ENCODE measurements around the gene NLK.

DNA sequence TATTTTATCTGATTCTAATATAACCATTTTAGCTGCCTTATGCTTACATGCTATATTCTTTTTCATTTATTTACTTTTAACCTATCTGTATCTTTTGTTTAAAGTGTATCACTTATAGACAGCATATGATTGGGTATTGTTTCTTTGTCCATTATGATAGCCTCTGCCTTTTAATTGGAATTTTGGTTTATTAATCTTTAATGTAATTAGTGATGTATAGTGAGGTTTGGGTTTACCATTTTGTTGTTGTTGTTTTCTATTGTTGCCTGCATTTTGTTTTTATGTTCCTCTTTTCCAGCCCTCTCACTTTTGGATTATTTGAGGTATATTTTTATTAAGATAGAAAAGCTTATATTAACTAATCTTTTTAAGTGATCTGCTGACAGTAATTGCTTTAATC is 59.4 kb downstream of the NLK start:
- TF ChIP-seq, protein P1, sequence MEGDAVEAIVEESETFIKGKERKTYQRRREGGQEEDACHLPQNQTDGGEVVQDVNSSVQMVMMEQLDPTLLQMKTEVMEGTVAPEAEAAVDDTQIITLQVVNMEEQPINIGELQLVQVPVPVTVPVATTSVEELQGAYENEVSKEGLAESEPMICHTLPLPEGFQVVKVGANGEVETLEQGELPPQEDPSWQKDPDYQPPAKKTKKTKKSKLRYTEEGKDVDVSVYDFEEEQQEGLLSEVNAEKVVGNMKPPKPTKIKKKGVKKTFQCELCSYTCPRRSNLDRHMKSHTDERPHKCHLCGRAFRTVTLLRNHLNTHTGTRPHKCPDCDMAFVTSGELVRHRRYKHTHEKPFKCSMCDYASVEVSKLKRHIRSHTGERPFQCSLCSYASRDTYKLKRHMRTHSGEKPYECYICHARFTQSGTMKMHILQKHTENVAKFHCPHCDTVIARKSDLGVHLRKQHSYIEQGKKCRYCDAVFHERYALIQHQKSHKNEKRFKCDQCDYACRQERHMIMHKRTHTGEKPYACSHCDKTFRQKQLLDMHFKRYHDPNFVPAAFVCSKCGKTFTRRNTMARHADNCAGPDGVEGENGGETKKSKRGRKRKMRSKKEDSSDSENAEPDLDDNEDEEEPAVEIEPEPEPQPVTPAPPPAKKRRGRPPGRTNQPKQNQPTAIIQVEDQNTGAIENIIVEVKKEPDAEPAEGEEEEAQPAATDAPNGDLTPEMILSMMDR (IDR thresholded peaks at IDR 0.05 in 2 of 3, conservative IDR thresholded peaks at IDR 0.05 in 1 of 3; ENCODE audit: borderline replicate concordance in 1 of 3, insufficient read depth in 1 of 3, low read depth in 2 of 3, low read length in 2 of 3): no peak
- TF ChIP-seq, protein P2, sequence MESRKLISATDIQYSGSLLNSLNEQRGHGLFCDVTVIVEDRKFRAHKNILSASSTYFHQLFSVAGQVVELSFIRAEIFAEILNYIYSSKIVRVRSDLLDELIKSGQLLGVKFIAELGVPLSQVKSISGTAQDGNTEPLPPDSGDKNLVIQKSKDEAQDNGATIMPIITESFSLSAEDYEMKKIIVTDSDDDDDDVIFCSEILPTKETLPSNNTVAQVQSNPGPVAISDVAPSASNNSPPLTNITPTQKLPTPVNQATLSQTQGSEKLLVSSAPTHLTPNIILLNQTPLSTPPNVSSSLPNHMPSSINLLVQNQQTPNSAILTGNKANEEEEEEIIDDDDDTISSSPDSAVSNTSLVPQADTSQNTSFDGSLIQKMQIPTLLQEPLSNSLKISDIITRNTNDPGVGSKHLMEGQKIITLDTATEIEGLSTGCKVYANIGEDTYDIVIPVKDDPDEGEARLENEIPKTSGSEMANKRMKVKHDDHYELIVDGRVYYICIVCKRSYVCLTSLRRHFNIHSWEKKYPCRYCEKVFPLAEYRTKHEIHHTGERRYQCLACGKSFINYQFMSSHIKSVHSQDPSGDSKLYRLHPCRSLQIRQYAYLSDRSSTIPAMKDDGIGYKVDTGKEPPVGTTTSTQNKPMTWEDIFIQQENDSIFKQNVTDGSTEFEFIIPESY (IDR thresholded peaks at IDR 0.05; ENCODE audit: extremely low read depth, insufficient replicate concordance, low read length): no peak
- TF ChIP-seq POLR2A (IDR thresholded peaks at IDR 0.05; ENCODE audit: borderline replicate concordance, extremely low read depth, insufficient read depth, insufficient read length) (no peak), ZNF274 (IDR thresholded peaks at IDR 0.05; ENCODE audit: low read depth, low read length) (no peak), EZH2 (IDR thresholded peaks at IDR 0.05) (no peak), FOSL1 (IDR thresholded peaks at IDR 0.05; ENCODE audit: low read depth) (no peak), POLR2AphosphoS5 (IDR thresholded peaks at IDR 0.05; ENCODE audit: low read depth, low read length) (no peak)

Measured in HCT116 (cell line).